Activated naive CD4-positive, alpha-beta T cell treated with anti-CD3 and anti-CD28 coated beads, Interleukin-2, amount 50 U/mL, for 72 hours (primary cell): ENCODE measurements around the gene ABLIM3. TPM values are rescaled to one million over a fixed set of nuclear protein-coding genes. Genes with fewer than 3 reads are reported as not detected.
A peak's percentile ranks its signal among the peaks of the same experiment; 100 is the strongest.

Experiments
- ATAC-seq, 2 donors: fragments of 150-1000 bp; cut with Tn5 transposase; 2 replicates each; pipeline ENCODE4 v1.10.0; 2021; ENCODE audit warnings: mild to moderate bottlenecking in 2 of 2, moderate library complexity in 2 of 2
- DNase-seq, 2 donors: peaks; one replicate each; pipeline ENCODE4 v3.0.0; 2021 to 2022; ENCODE audit warnings: low spot score in 2 of 2
- H3K27ac Mint-ChIP-seq, 2 donors: one replicate each; pipeline ENCODE4 v1.8.0; 2022; ENCODE audit warnings: mild to moderate bottlenecking in 2 of 2, mixed read lengths in 2 of 2
- H3K36me3 Mint-ChIP-seq, 2 donors: one replicate each; pipeline ENCODE4 v1.8.0; 2022; ENCODE audit warnings: mixed read lengths in 2 of 2
- H3K9me3 Mint-ChIP-seq, 2 donors: one replicate each; pipeline ENCODE4 v1.8.0; 2022; ENCODE audit warnings: mixed read lengths in 2 of 2
- total RNA-seq, 2 donors: library from RNA; stranded (reverse); gene quantifications; one replicate each; pipeline ENCODE4 v1.2.3, GENCODE V29; 2022

ABLIM3 gene
- total RNA-seq: under 1 TPM; 0.14 to 0.53 TPM

- H3K36me3 Mint-ChIP-seq: peaks cover 0 to 8% of the 10 kb centered on the region in 2 donors
- ATAC-seq (peak; percentile 96 to 97), DNase-seq (peak; percentile 71 to 88)
- no peaks in the 10 kb centered on the region for H3K9me3 Mint-ChIP-seq
- H3K27ac Mint-ChIP-seq: no peak within 1 kb of the TSS
These were observed at the start of gene ABLIM3 for GRCh38 chr5:149141224-149141956. TSS of gene ABLIM3 (plus strand) at chr5:149141493. CDS start at chr5:149142096, 603 bp downstream.

- no peak for ATAC-seq
- Mint-ChIP-seq H3K9me3 (peaks cover 13 to 34% of the 10 kb centered on the region in 2 donors), H3K27ac (no peak overlapping the region), H3K36me3 (peaks cover 19 to 21% of the 10 kb centered on the region in 2 donors)
- no peak for DNase-seq
These were observed 47.7 kb upstream of the ABLIM3 start for GRCh38 chr5:149093625-149094024.

GRCh38 chr5:149094996-149095395 is 46.3 kb upstream of the ABLIM3 start:
- DNase-seq (no peak), ATAC-seq (no peak)
- Mint-ChIP-seq H3K9me3 (peaks cover 22 to 45% of the 10 kb centered on the region in 2 donors), H3K36me3 (peaks cover 22 to 29% of the 10 kb centered on the region in 2 donors), H3K27ac (no peak overlapping the region)

- ATAC-seq: no peak
- Mint-ChIP-seq H3K27ac (no peak overlapping the region), H3K36me3 (peaks cover 26 to 29% of the 10 kb centered on the region in 2 donors), H3K9me3 (peaks cover 24 to 46% of the 10 kb centered on the region in 2 donors)
- DNase-seq: no peak
These were observed 41.4 kb upstream of the ABLIM3 start for GRCh38 chr5:149099920-149100319.

- ATAC-seq (no peak), DNase-seq (no peak)
- Mint-ChIP-seq H3K27ac (no peak overlapping the region), H3K36me3 (peaks cover 24 to 27% of the 10 kb centered on the region in 2 donors), H3K9me3 (peaks cover 23 to 42% of the 10 kb centered on the region in 2 donors)
These were observed 41.0 kb upstream of the ABLIM3 start for GRCh38 chr5:149100331-149100730.

- H3K36me3 Mint-ChIP-seq: no peaks in the 10 kb centered on the region
- DNase-seq (no peak), ATAC-seq (no peak)
- no peaks in the 10 kb centered on the region for H3K9me3 Mint-ChIP-seq
- H3K27ac Mint-ChIP-seq: no peak overlapping the region
These were observed 32.5 kb upstream of the ABLIM3 start for GRCh38 chr5:149108651-149109280.

GRCh38 chr5:149110406-149110805 is 30.9 kb upstream of the ABLIM3 start:
- no peak for ATAC-seq

GRCh38 chr5:149113669-149114068 is 27.6 kb upstream of the ABLIM3 start:
- no peaks in the 10 kb centered on the region for H3K36me3 Mint-ChIP-seq
- DNase-seq: no peak
- no peak overlapping the region for H3K27ac Mint-ChIP-seq
- H3K9me3 Mint-ChIP-seq: no peaks in the 10 kb centered on the region
- peak in 1 of 2 donors; percentile 37 for ATAC-seq

More at GRCh38 chr5:149110406-149110805, 30.9 kb upstream of the ABLIM3 start:
- H3K9me3 Mint-ChIP-seq: no peaks in the 10 kb centered on the region
- no peaks in the 10 kb centered on the region for H3K36me3 Mint-ChIP-seq
- no peak for DNase-seq
- no peak overlapping the region for H3K27ac Mint-ChIP-seq

GRCh38 chr5:149114403-149115312 is 26.6 kb upstream of the ABLIM3 start:
- Mint-ChIP-seq H3K36me3 (no peaks in the 10 kb centered on the region), H3K9me3 (no peaks in the 10 kb centered on the region), H3K27ac (no peak overlapping the region)
- ATAC-seq (peak; percentile 44 to 87), DNase-seq (peak in 1 of 2 donors; percentile 36)

- Mint-ChIP-seq H3K27ac (no peak overlapping the region), H3K36me3 (no peaks in the 10 kb centered on the region), H3K9me3 (no peaks in the 10 kb centered on the region)
- DNase-seq: no peak
- peak in 1 of 2 donors; percentile 71 for ATAC-seq
These were observed 23.3 kb upstream of the ABLIM3 start for GRCh38 chr5:149117970-149118369.

- no peak for DNase-seq
- Mint-ChIP-seq H3K36me3 (no peaks in the 10 kb centered on the region), H3K9me3 (no peaks in the 10 kb centered on the region), H3K27ac (no peak overlapping the region)
- no peak for ATAC-seq
These were observed 22.8 kb upstream of the ABLIM3 start for GRCh38 chr5:149118463-149118862.

GRCh38 chr5:149121145-149121544 is 20.1 kb upstream of the ABLIM3 start:
- no peak for ATAC-seq
- H3K27ac Mint-ChIP-seq: no peak overlapping the region
- no peaks in the 10 kb centered on the region for H3K9me3 Mint-ChIP-seq
- no peak for DNase-seq
- no peaks in the 10 kb centered on the region for H3K36me3 Mint-ChIP-seq

- DNase-seq (no peak), ATAC-seq (no peak)
- Mint-ChIP-seq H3K27ac (no peak overlapping the region), H3K36me3 (no peaks in the 10 kb centered on the region), H3K9me3 (no peaks in the 10 kb centered on the region)
These were observed 18.1 kb upstream of the ABLIM3 start for GRCh38 chr5:149123211-149123610.

GRCh38 chr5:149125386-149125891 is 15.9 kb upstream of the ABLIM3 start:
- DNase-seq (no peak), ATAC-seq (no peak)
- H3K9me3 Mint-ChIP-seq: no peaks in the 10 kb centered on the region
- no peaks in the 10 kb centered on the region for H3K36me3 Mint-ChIP-seq
- H3K27ac Mint-ChIP-seq: no peak overlapping the region

GRCh38 chr5:149126906-149127305 is 14.4 kb upstream of the ABLIM3 start:
- Mint-ChIP-seq H3K27ac (no peak overlapping the region), H3K36me3 (no peaks in the 10 kb centered on the region), H3K9me3 (no peaks in the 10 kb centered on the region)
- ATAC-seq (no peak), DNase-seq (no peak)

GRCh38 chr5:149127394-149127955 is 13.8 kb upstream of the ABLIM3 start:
- no peak for DNase-seq
- H3K36me3 Mint-ChIP-seq: no peaks in the 10 kb centered on the region
- H3K9me3 Mint-ChIP-seq: no peaks in the 10 kb centered on the region
- ATAC-seq: no peak
- H3K27ac Mint-ChIP-seq: no peak overlapping the region
